GM15510 (cell line): ENCODE results near the gene CNTN4.

Source experiments
- POLR2A ChIP-seq: IDR thresholded peaks from 3 replicates; pipeline ENCODE4 v1.6.1; 2011; ENCODE audit warnings: borderline replicate concordance; ENCODE audit not compliant: insufficient read length; ENCODE audit errors: extremely low read depth

CNTN4 gene

DNA sequence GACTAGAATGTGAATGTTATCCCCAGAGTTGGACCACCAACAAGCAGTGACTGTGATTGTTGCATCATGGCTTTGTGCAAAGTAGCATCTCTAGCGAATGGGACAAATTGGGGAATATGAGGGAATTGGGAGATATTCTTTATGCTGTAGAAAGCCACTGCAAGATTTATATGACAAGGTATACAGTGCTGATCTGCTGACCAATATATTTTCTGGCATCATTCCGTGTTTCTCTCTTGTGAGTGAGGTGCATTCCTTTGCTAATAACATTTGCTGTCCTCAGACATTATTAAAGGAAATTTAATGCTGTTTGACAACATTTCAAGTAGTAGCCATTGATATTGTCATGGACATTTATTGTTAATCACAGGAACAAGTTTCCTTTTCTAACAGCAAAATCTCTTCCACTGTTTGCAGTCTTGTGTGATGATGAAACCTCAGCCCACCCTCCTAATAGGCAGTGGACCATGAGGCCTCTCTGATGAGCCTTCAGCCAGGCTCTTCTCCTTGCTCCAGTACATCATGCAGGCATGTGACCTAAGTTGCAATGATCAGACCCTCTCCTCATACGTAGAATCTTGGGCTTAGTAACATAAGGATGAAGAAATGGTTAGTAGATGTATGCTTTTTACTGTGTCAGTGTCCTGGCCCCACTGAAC is 16.1 kb downstream of the CNTN4 start:
- TF ChIP-seq POLR2A: no peak

DNA sequence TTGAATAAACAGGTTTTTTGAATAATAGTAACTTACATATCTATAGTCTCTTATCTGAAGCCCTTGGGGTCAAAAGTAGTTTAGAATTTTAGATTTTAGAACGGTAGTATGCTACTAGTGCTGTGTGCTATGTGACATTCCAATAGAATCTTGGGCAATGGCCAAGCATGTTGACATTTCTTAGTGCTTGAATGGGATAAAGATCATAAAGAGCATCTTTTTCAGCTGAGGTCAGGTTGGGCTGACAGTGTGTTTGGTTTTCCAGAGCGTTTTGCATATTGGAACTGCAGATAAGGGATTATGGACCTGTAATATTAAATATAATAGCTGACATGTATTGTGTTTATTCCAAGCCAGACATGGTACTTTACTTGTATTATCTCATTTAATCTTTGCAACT is 32.1 kb downstream of the CNTN4 start:
- no peak for TF ChIP-seq POLR2A

DNA sequence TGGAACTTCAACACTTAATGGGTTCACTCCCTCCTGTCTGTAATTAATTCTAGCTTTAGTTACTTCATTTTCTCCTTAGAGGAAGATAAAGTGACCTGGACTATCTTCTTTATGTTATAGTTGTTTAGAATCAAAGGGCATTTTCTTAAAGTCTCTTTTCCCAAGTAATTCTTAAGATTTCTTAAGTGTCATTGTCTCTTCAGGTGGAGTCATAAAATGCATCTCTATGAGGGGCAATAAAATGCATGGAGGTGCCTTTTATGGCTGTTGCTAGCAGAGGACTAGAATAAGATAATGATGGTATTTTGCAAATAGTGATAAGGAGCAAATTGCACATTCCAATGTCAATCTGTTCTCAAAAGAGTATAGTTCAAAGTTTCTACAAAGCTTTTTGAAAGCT is 34.5 kb downstream of the CNTN4 start:
- TF ChIP-seq POLR2A: no peak

DNA sequence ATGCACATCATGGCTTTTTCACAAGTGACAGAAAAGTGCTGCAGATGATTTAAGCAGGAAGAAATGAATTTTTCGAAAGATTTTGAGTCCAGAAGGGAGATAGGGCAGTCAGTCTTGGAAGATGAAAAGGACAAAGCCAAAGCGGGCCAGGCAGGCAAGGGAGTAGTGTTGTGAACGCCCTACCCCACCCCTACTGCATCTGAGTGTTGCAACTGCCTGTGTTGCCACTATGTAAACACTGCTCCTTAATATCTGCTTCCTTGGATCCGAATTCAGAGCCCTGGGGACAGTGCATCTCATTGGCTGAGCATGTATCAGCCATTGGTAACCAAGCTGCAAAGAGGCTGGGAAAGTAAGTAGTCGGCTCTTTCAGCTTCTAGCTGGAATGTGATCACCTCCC is 39.0 kb downstream of the CNTN4 start:
- no peak for TF ChIP-seq POLR2A

DNA sequence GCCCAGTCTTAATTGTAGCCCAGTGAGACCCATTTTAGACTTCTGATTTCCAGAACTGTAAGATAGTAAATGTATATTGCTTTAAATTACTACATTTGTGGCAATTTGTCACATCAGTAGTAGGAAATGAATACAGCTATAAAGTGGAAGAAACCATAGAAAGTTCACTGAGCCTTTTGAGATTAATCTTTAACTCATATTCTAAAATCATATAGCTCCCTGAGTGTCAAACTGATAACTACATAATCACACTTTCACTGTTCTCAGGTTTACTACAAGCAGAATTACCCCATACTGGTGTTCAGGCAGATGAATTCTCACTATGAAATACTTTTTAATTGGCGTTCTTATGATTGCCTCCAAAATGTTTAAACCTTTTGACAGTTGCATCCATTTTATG is 42.8 kb downstream of the CNTN4 start:
- TF ChIP-seq POLR2A: no peak

DNA sequence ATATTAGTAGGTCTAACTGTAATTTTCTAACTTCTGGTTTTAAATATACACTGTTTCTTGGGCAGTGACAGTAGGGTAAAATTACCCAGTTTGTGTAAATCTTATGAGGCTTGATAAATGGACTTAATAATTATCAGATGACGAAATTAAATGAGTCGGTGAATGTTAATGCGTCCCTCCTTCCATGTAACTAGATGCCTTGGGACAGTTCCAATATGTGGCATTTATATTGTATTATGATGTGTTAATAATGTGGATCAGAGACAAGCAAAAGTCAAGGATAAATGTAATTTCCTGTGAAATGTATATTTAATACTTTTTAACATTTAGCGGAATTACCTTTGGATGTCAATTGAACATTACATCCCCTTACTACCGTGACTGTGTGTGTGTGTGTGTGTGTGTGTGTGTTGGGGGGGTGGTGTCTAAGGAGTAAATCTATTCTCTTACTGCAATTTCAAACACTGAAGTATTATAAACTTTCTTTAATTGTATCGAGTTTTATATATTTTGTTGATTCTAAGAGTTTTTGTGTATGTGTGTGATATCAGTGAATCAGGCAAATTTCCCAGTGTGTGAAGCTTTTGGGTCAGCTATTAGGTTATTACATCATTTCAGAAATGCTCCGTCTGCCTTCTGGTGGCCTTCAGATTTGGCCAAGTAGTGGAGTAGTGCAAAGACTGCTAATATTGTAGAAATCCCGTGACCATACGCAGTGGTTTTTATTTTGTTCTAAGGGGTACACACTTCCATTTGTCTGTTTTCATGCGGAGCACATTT is 50.1 kb downstream of the CNTN4 start:
- TF ChIP-seq POLR2A: no peak

DNA sequence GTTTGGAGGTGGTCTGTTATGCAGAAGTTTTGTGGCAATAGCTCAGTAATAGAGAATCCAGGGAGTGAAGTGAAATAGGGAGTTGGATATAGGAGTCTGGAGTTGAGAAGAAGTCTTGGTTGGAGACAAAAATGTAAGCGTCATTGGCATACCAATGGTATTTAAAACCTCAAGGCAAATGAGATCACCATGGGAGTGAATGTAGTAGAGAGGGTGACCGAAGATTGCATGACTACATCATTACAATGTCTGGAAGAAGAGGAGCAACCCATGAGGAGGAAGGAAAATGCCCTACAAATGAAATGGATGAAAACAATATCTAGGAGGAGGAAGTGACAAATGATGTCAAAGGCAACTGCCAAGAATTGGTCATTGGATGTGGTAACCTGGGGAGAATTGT is 54.4 kb downstream of the CNTN4 start:
- no peak for TF ChIP-seq POLR2A

DNA sequence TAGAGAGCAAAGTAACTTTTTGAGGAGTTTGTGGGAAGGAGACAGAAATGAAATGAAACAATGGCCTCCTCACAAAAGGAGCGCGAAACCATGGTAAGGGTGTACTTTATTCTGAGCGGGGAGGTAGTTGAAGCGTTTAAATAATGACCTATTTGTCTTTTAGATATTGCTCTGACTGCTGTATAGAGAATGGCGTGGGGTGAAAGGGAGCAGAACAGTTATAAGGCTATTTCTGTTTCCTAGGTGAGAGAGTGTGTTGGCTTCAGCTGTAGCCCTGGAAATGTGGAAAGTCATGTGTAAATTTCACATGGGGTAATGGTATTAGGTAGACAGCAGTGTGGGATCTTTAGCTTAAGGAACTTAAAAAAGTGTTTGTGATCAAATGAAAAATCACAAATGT is 54.9 kb downstream of the CNTN4 start:
- no peak for TF ChIP-seq POLR2A

DNA sequence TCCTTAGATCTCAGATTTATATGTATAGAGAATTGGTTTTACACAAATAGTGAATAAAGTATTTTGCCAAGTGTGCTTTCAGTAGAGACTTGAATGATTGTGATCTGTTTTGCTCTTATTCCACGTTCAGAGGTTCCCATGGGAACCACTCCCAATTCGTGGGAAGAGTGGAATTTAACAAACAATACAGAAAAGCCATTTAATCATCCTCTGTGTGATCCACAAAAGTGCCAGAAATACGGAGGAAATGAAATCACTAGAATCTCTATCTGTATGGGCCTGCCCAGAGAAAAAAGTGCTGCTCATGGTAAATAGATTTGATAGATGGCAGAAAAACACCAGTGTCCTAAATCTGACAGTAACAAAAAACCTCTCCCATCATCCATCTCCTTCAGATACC is 56.0 kb downstream of the CNTN4 start:
- no peak for TF ChIP-seq POLR2A

DNA sequence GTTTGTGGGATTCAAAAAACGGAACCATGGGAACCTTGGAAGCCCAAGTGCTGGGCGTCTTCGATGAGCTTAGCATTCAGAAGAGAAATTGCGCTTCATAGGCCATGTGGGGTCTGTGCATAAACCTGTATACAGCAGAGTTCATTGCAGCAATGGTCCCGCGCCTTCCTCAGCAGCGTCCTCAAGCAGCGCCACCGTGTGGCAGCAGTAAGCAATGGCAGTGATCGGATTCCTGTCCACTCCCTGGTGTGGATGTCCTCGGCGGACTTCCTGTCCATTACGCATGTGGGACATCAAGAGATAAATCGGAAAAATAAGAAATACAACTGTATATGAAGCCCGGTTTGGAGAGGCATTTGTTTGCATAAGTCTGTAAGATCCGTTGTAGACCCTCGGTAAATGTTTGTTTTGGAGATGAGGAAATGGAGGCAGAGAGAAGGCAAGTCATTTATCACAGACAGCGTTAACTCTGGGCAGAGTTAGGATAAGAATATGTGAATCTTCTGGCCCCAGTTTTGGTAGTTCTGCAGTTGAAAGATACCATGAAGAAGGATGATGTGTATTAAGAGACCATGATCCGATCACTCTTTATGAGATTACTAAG is 57.7 kb downstream of the CNTN4 start:
- TF ChIP-seq POLR2A: no peak

DNA sequence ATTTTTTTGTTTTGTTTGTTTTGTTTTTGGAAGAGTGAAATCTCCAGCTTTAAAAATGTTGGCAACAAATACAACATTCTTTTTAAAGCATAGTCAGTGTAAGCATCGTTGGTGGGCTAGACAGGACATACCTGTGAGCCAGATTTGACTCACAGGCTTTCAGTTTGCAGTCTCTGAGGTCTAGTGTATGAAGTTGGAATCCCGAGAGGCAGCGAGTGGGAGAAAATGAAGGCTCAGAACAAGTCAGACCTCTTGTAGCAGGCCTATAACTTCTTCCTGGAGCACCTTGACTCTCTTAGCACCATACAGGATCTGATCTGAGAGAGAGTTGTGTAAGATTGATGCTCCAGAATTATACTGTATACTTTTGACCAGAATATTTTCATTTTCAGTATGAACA is 60.2 kb downstream of the CNTN4 start:
- no peak for TF ChIP-seq POLR2A

DNA sequence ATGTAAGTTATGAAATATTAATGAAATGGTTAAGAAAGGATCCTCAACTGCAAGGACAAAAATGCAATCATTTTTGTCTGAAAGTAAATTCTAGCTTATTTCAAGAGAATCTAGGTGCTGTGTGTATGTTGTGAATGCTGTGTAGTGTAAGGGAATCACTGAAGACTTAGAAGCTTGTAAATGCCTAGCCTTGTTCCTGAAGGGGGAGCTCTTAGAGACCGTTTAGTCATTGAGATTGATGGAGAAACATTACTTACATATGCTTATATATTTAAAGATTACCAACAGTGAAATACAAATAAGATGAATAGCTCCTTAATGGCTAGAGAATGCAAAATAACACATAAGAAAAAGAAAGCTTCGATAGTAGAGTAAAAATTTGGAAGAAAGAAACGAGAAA is 67.9 kb downstream of the CNTN4 start:
- TF ChIP-seq POLR2A: no peak

DNA sequence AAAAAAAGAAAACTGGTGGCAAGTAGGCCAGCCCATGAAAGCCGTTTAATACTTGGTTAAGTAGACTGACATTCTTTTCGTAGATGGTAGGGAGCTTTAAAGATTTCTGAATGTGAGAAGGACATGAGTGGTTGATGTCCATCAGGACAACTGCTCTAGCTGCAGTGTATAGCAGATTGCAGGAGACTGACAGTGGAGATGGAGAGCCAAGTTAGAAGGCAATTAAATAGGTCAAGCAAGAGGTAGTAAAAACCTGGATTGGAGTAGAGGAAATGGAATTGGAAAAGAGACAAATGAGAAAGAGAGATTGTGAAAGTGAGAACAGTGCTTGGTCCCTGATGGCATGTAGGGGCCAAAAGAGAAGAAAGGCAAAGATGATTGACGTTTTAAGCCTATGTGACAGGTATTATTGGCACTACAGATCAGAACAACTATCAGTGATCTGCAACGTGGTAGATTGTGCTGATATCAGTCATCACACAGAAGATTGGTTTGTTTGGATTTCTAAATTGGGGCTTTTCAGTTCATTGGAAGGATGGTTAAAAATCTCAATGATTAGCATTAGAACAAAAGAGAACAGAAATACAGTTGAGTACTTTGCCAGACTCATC is 74.0 kb downstream of the CNTN4 start:
- no peak for TF ChIP-seq POLR2A

DNA sequence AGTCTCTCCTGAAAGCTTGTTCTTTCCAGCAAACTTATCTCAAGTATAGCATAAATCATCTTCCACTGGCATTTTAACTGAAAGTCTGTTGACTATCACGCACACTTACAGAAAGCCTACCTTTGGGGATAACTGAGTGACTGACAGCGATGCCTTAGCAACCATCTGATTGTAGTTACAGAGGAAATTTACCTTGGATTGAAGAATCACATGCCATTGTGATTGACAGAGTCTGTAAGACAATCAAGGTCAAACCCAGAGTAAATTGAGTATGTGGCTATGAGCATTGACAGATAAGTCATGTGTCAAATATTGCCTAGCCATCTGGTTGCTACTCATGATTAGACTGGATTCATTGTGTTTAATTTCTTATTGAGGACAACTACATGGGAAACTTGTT is 82.0 kb downstream of the CNTN4 start:
- no peak for TF ChIP-seq POLR2A

DNA sequence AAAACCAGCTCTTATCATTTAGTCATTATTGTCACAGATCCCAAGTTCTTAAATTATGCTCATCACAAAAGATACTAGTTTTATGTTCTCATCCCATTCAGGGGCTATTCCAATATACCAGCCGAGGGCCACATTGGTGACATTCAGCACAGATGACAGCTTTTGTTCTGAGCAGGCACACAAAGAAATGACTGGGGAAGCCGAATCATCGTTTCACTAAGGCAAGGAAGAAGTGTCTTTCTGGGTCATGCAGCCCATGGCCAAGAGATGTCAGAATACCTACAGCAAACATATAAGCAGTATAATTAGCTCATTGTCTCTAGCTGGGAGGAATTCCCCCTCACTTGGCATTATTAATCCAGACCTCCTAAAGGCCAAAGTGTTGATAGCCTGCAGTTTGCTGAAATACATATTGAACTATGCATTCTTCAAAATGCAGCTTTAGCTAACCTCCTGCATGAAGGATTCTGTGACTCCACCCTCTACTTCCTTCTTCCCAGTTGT is 100.2 kb downstream of the CNTN4 start:
- TF ChIP-seq POLR2A: no peak
